ENCODE results near the gene ITPKA. TPM values are rescaled to one million over a fixed set of nuclear protein-coding genes. Genes with fewer than 3 reads are reported as not detected.
"Not testable (repeated sequence)": the region's sequence is repeated elsewhere in the genome, so short reads cannot be mapped to it uniquely, and the experiment has no call there.

The ITPKA gene
- total RNA-seq = 0.10 TPM

GRCh38 chr15:41493205-41493901 lies at the start of gene ITPKA:
ITPKA (plus strand) TSS chr15:41493874; CDS start chr15:41493928, 54 bp downstream.
- no peaks in the 10 kb centered on the region for H3K9me3 ChIP-seq (ENCODE audit: low read depth, low read length)
- peaks cover 60% of the 10 kb centered on the region for H3K27me3 ChIP-seq (ENCODE audit: insufficient read depth, low read length)
- peak within 1 kb of the TSS; percentile 43 for H3K4me3 ChIP-seq (ENCODE audit: low read length)
- peaks cover 31% of the 10 kb centered on the region for H3K4me1 ChIP-seq (ENCODE audit: insufficient read depth, low read length)

GRCh38 chr15:41445399-41445798 lies 48.3 kb upstream of the ITPKA start:
- Histone ChIP-seq H3K9me3 (ENCODE audit: low read depth, low read length) (no peaks in the 10 kb centered on the region), H3K4me3 (ENCODE audit: low read length) (no peak overlapping the region), H3K4me1 (ENCODE audit: insufficient read depth, low read length) (no peaks in the 10 kb centered on the region), H3K27me3 (ENCODE audit: insufficient read depth, low read length) (no peaks in the 10 kb centered on the region)

- H3K4me1 ChIP-seq (ENCODE audit: insufficient read depth, low read length) = peaks cover 7% of the 10 kb centered on the region
- no peaks in the 10 kb centered on the region for H3K27me3 ChIP-seq (ENCODE audit: insufficient read depth, low read length)
- H3K9me3 ChIP-seq (ENCODE audit: low read depth, low read length) = no peaks in the 10 kb centered on the region
- H3K4me3 ChIP-seq (ENCODE audit: low read length) = no peak overlapping the region
Observed at GRCh38 chr15:41462084-41462795, 31.4 kb upstream of the ITPKA start.

GRCh38 chr15:41464889-41465580 lies 28.6 kb upstream of the ITPKA start:
- H3K4me3 ChIP-seq (ENCODE audit: low read length) = no peak overlapping the region
- H3K27me3 ChIP-seq (ENCODE audit: insufficient read depth, low read length) = no peaks in the 10 kb centered on the region
- peaks cover 7% of the 10 kb centered on the region for H3K4me1 ChIP-seq (ENCODE audit: insufficient read depth, low read length)
- no peaks in the 10 kb centered on the region for H3K9me3 ChIP-seq (ENCODE audit: low read depth, low read length)

- no peak overlapping the region for H3K4me3 ChIP-seq (ENCODE audit: low read length)
- H3K27me3 ChIP-seq (ENCODE audit: insufficient read depth, low read length) = no peaks in the 10 kb centered on the region
- no peaks in the 10 kb centered on the region for H3K9me3 ChIP-seq (ENCODE audit: low read depth, low read length)
- H3K4me1 ChIP-seq (ENCODE audit: insufficient read depth, low read length) = peaks cover 7% of the 10 kb centered on the region
Observed at GRCh38 chr15:41465822-41466421, 27.8 kb upstream of the ITPKA start.

GRCh38 chr15:41466711-41467110 lies 27.0 kb upstream of the ITPKA start:
- H3K4me3 ChIP-seq (ENCODE audit: low read length) = no peak overlapping the region
- H3K4me1 ChIP-seq (ENCODE audit: insufficient read depth, low read length) = peaks cover 7% of the 10 kb centered on the region
- H3K9me3 ChIP-seq (ENCODE audit: low read depth, low read length) = no peaks in the 10 kb centered on the region
- no peaks in the 10 kb centered on the region for H3K27me3 ChIP-seq (ENCODE audit: insufficient read depth, low read length)

- H3K4me1 ChIP-seq (ENCODE audit: insufficient read depth, low read length); H3K4me3 ChIP-seq (ENCODE audit: low read length); H3K9me3 ChIP-seq (ENCODE audit: low read depth, low read length); H3K27me3 ChIP-seq (ENCODE audit: insufficient read depth, low read length): not testable (repeated sequence)
Observed at GRCh38 chr15:41469644-41470043, 24.0 kb upstream of the ITPKA start.

GRCh38 chr15:41473418-41473817 lies 20.3 kb upstream of the ITPKA start:
- Histone ChIP-seq H3K4me3 (ENCODE audit: low read length) (no peak overlapping the region), H3K4me1 (ENCODE audit: insufficient read depth, low read length) (no peaks in the 10 kb centered on the region)

GRCh38 chr15:41474436-41474835 lies 19.2 kb upstream of the ITPKA start:
- no peaks in the 10 kb centered on the region for H3K27me3 ChIP-seq (ENCODE audit: insufficient read depth, low read length)
- H3K4me3 ChIP-seq (ENCODE audit: low read length) = no peak overlapping the region
- H3K4me1 ChIP-seq (ENCODE audit: insufficient read depth, low read length) = no peaks in the 10 kb centered on the region
- H3K9me3 ChIP-seq (ENCODE audit: low read depth, low read length) = no peaks in the 10 kb centered on the region

More at GRCh38 chr15:41473418-41473817, 20.3 kb upstream of the ITPKA start:
- Histone ChIP-seq H3K9me3 (ENCODE audit: low read depth, low read length) (no peaks in the 10 kb centered on the region), H3K27me3 (ENCODE audit: insufficient read depth, low read length) (no peaks in the 10 kb centered on the region)

GRCh38 chr15:41474941-41475340 lies 18.7 kb upstream of the ITPKA start:
- Histone ChIP-seq H3K27me3 (ENCODE audit: insufficient read depth, low read length) (no peaks in the 10 kb centered on the region), H3K4me1 (ENCODE audit: insufficient read depth, low read length) (no peaks in the 10 kb centered on the region), H3K4me3 (ENCODE audit: low read length) (no peak overlapping the region), H3K9me3 (ENCODE audit: low read depth, low read length) (no peaks in the 10 kb centered on the region)

- H3K4me1 ChIP-seq (ENCODE audit: insufficient read depth, low read length) = no peaks in the 10 kb centered on the region
- no peak overlapping the region for H3K4me3 ChIP-seq (ENCODE audit: low read length)
- no peaks in the 10 kb centered on the region for H3K9me3 ChIP-seq (ENCODE audit: low read depth, low read length)
- no peaks in the 10 kb centered on the region for H3K27me3 ChIP-seq (ENCODE audit: insufficient read depth, low read length)
Observed at GRCh38 chr15:41476416-41477048, 17.1 kb upstream of the ITPKA start.

GRCh38 chr15:41480396-41481140 lies 13.1 kb upstream of the ITPKA start:
- Histone ChIP-seq H3K4me3 (ENCODE audit: low read length) (no peak overlapping the region), H3K4me1 (ENCODE audit: insufficient read depth, low read length) (peaks cover 17% of the 10 kb centered on the region), H3K9me3 (ENCODE audit: low read depth, low read length) (no peaks in the 10 kb centered on the region), H3K27me3 (ENCODE audit: insufficient read depth, low read length) (no peaks in the 10 kb centered on the region)

GRCh38 chr15:41482110-41482877 lies 11.4 kb upstream of the ITPKA start:
- peaks cover 17% of the 10 kb centered on the region for H3K4me1 ChIP-seq (ENCODE audit: insufficient read depth, low read length)
- H3K4me3 ChIP-seq (ENCODE audit: low read length) = no peak overlapping the region
- no peaks in the 10 kb centered on the region for H3K9me3 ChIP-seq (ENCODE audit: low read depth, low read length)
- H3K27me3 ChIP-seq (ENCODE audit: insufficient read depth, low read length) = no peaks in the 10 kb centered on the region
